ENCODE measurements around the gene MLPH.

MLPH gene

GRCh38 chr2:237475704-237476141, 11.3 kb upstream of the MLPH start:
- no peak for DNase-seq (ENCODE audit: low read depth in 2 of 2, low spot score in 1 of 2)

- no peak for DNase-seq (ENCODE audit: low read depth in 2 of 2, low spot score in 1 of 2)
Measured at GRCh38 chr2:237478095-237478494, 9.0 kb upstream of the MLPH start.

GRCh38 chr2:237478979-237479378, 8.1 kb upstream of the MLPH start:
- DNase-seq (ENCODE audit: low read depth in 2 of 2, low spot score in 1 of 2): no peak

GRCh38 chr2:237479747-237480146, 7.3 kb upstream of the MLPH start:
- DNase-seq (ENCODE audit: low read depth in 2 of 2, low spot score in 1 of 2): no peak

- DNase-seq (ENCODE audit: low read depth in 2 of 2, low spot score in 1 of 2): no peak
Measured at GRCh38 chr2:237480556-237480955, 6.5 kb upstream of the MLPH start.

- no peak for DNase-seq (ENCODE audit: low read depth in 2 of 2, low spot score in 1 of 2)
Measured at GRCh38 chr2:237480988-237481525, 6.0 kb upstream of the MLPH start.

- no peak for DNase-seq (ENCODE audit: low read depth in 2 of 2, low spot score in 1 of 2)
Measured at GRCh38 chr2:237482485-237482884, 4.6 kb upstream of the MLPH start.

- DNase-seq (ENCODE audit: low read depth in 2 of 2, low spot score in 1 of 2): no peak
Measured at GRCh38 chr2:237483018-237483731, 3.9 kb upstream of the MLPH start.

GRCh38 chr2:237485304-237485703, 1.7 kb upstream of the MLPH start:
- DNase-seq (ENCODE audit: low read depth in 2 of 2, low spot score in 1 of 2): no peak

- no peak for DNase-seq (ENCODE audit: low read depth in 2 of 2, low spot score in 1 of 2)
Measured at GRCh38 chr2:237485844-237486243, 1.2 kb upstream of the MLPH start.

GRCh38 chr2:237486334-237486818, 675 bp upstream of the MLPH start:
- DNase-seq (ENCODE audit: low read depth in 2 of 2, low spot score in 1 of 2): no peak

- no peak for DNase-seq (ENCODE audit: low read depth in 2 of 2, low spot score in 1 of 2)
Measured at GRCh38 chr2:237487496-237487895, 445 bp downstream of the MLPH start.

- no peak for DNase-seq (ENCODE audit: low read depth in 2 of 2, low spot score in 1 of 2)
Measured at GRCh38 chr2:237488295-237488694, 1.2 kb downstream of the MLPH start.

- no peak for DNase-seq (ENCODE audit: low read depth in 2 of 2, low spot score in 1 of 2)
Measured at GRCh38 chr2:237488901-237489860, 2.1 kb downstream of the MLPH start.

GRCh38 chr2:237490009-237490711, 3.1 kb downstream of the MLPH start:
- no peak for DNase-seq (ENCODE audit: low read depth in 2 of 2, low spot score in 1 of 2)

GRCh38 chr2:237490795-237491194, 3.7 kb downstream of the MLPH start:
- no peak for DNase-seq (ENCODE audit: low read depth in 2 of 2, low spot score in 1 of 2)

- no peak for DNase-seq (ENCODE audit: low read depth in 2 of 2, low spot score in 1 of 2)
Measured at GRCh38 chr2:237491515-237492118, 4.6 kb downstream of the MLPH start.

GRCh38 chr2:237492137-237492890, 5.3 kb downstream of the MLPH start:
- no peak for DNase-seq (ENCODE audit: low read depth in 2 of 2, low spot score in 1 of 2)

GRCh38 chr2:237494066-237494465, 7.0 kb downstream of the MLPH start:
- DNase-seq (ENCODE audit: low read depth in 2 of 2, low spot score in 1 of 2): no peak

GRCh38 chr2:237495521-237496117, 8.6 kb downstream of the MLPH start:
- DNase-seq (ENCODE audit: low read depth in 2 of 2, low spot score in 1 of 2): no peak
